ENCODE results near the gene NLGN1.

DNA sequence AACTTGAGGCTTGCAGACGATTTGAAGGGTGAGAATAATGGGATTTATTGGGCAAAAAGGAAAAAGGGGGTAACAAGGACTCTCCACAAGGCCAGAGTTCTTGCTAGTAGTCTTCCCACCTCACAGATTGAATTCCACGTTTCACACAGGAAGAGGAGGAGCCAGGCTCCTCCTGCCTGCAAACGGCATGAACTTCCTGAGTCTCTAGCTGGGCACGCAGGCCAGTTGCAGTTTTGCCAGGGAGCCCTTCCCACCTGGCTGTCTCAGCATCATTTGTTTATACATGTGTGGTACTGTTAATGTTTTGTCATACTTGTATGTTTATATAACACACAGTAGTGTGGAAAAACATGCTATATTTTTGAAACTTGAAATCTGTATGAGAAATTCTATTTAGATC lies 155.0 kb downstream of the NLGN1 start:
- TF ChIP-seq POLR2AphosphoS5 (IDR thresholded peaks at IDR 0.05; ENCODE audit: low read depth, low read length) (no peak), TAF1 (IDR thresholded peaks at IDR 0.05; ENCODE audit: borderline replicate concordance, insufficient read depth, low read length) (no peak), SIN3A (IDR thresholded peaks at IDR 0.05; ENCODE audit: borderline replicate concordance, insufficient read depth, low read length) (no peak), FOXP2 (optimal IDR thresholded peaks at IDR 0.05; ENCODE audit: borderline replicate concordance, extremely low read depth, extremely low read length, insufficient read depth) (no peak)
